HG03095 (cell line): ENCODE results near the gene MME.

Experiments
- ATAC-seq: cut with Tn5 transposase; IDR thresholded peaks from one replicate; pipeline ENCODE4 v1.9.1; 2021; ENCODE audit warnings: moderate library complexity; ENCODE audit not compliant: unreplicated experiment

The MME gene

DNA sequence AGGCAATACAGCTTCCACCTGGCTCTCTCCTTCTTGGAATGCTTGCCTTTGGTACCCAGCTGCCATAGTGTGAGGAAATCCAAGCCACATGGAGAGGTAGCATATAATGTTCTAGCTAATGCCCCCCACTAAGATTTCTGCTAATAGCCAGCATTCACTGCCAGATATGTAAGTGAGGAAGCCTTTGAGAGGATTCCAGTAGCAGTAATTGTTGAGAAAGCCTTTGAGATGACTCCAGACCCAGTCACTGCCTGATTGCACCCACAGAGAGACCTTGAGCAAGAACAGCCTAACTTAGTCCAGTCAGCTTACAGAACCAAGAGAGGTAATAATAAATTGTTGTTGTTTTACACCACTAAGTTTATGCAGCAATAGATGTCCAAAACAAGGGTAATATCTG, 150.3 kb downstream of the MME start:
- no peak for ATAC-seq

DNA sequence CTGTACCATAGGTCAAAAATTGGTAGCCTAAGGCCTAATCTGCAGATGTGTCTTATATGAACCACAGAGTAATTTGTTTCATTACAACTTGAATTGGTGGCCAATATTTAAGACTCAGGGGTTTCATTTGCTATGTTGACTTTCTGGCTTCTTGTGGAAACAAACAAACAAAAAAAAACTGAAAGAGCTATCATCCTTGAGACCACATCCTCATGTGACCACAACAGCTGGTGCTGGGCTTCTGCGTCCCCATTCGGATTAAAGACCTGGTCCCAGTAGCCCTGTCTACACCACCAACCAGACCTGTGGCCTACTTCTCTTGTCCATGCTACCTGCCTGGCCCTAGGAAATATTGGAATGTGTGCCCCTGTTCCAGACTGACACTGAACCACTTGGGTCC, 151.7 kb downstream of the MME start:
- no peak for ATAC-seq

DNA sequence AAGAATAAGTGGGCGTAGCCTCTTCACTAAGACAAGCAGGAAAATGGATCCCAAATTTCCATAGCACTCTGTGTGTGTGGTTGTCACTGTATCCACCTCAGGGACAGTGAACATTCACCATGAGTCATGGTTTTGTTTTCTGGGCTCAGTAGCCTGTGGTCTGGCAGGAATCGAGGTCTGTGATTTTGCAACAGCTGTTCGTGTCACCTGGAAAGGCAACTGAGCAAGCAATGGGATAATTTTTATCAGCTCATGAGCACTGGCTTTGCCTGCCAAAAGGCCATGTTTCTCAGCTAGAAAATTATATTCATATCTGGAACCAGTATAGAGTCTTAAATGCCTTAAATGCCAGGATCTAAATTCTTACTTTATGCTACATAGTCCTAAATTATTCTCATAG, 152.5 kb downstream of the MME start:
- no peak for ATAC-seq

DNA sequence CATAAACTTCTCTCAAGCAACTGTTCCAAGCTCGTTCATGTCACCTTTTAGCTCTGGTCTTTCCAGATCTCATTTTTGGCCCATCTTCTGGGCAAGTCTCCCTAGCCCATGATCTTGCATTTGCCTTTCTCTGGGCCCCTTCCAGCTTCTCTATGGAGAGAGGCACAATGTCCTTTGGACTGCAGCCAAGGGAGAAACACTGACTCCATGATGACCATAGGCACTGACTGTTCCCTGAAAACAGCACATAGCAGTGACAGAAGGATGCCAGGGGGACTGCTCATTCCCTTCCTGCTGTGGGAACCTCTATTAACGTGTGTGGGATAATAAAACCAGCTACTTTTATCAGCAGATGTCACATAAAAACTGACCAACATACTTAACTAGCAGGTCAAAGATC, 153.1 kb downstream of the MME start:
- ATAC-seq = no peak
